Stimulated activated naive CD4-positive, alpha-beta T cell treated with Interleukin-2 at 50 U/mL for 16 hours (primary cell): ENCODE data around the gene TNFSF13B.

Experiments used
- DNase-seq: peaks from one replicate; lab custom pipeline; 2025; lab: John Stamatoyannopoulos, UW

Gene TNFSF13B

DNA sequence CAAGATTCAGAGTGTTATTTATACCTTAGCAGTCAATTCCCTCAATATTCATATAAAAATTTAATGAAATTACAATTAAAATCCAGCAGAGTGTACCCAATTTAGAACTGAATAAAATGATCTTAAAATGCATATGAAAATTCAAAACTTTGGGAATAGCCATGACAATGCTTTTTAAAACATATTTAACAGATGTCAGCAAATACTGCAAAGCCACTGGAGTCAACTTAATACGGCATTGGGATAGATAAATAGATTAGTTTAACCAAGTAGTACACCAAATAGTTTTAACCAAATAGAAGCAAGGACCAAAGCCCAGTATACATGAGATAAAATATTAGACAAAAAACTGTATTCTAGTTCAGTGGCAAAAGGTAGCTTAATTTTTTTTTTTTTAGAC, 79.8 kb downstream of the TNFSF13B start:
- DNase-seq = no peak

GRCh38 chr13:108350579-108350978, 81.1 kb downstream of the TNFSF13B start:
- no peak for DNase-seq

DNA sequence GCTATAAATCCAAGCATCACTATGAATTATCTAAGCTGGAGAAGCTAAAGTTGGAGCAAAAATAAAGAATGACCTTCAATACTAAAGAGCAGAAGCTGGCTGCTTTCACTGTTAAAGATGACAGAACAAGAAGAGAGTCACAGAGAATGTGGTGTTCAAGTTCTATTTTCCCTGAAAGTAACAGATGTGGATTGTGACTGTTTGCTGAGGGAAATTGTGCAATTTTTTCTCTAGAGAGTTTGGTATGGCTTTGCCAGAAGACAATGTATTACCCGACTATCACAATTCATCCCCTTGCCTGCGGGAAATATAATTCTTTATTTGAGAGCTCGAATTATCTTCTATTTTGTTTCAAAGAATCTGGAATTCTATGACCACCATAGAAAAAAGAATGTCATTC, 83.1 kb downstream of the TNFSF13B start:
- no peak for DNase-seq

DNA sequence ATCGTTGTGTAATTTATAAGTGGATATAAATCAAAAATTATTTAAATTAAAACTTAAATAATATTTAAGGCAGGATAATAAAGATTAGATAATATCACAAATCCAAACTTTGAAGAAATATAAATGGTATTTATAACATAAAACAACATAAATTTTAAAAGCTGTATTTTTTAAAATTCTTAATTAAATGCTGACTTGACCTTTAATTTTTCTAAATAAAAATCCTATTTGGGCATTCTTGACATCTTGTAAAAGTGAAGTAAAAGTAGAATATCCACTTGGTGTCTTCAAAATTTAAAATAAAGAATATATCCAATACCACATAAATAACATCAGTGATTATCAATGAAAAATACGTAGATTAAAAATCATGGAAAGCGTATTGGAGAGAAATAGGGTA, 87.7 kb downstream of the TNFSF13B start:
- DNase-seq = no peak
